Suprapubic skin (tissue), 4 donors: Measurements from ENCODE around the gene HEMGN. TPM values are rescaled to one million over a fixed set of nuclear protein-coding genes. Genes with fewer than 3 reads are reported as not detected.

ENCODE experiments used
- DNase-seq, 2 donors: peaks; one replicate each; pipeline ENCODE4 v3.0.0-alpha.2; 2019; ENCODE audit warnings: low spot score in 2 of 2
- H3K27ac ChIP-seq: fragments of 200-600 bp; sonication (generic); one replicate; pipeline ENCODE4 v1.5.1; 2019
- H3K27me3 ChIP-seq: fragments of 200-600 bp; sonication (generic); one replicate; pipeline ENCODE4 v1.5.1; 2019
- H3K36me3 ChIP-seq: fragments of 200-600 bp; sonication (generic); one replicate; pipeline ENCODE4 v1.5.1; 2019
- H3K4me1 ChIP-seq: fragments of 200-600 bp; sonication (generic); one replicate; pipeline ENCODE4 v1.5.1; 2019
- H3K4me3 ChIP-seq: fragments of 200-600 bp; sonication (generic); one replicate; pipeline ENCODE4 v1.5.1; 2019; ENCODE audit warnings: mild to moderate bottlenecking
- H3K9me3 ChIP-seq: fragments of 200-600 bp; sonication (generic); one replicate; pipeline ENCODE4 v1.5.1; 2019
- EP300 ChIP-seq: sonication (generic); formaldehyde crosslinking; IDR thresholded peaks from one replicate; pipeline ENCODE4 v1.6.1; 2017; ENCODE audit warnings: antibody characterized with exemption
- POLR2A ChIP-seq, 2 donors: fragments of 450-650 bp; IDR thresholded peaks; one replicate each; pipeline ENCODE4 v1.6.1; 2017; ENCODE audit warnings: antibody characterized with exemption in 2 of 2, mild to moderate bottlenecking in 2 of 2, moderate library complexity in 2 of 2
- POLR2AphosphoS5 ChIP-seq, 3 donors: sonication (generic); formaldehyde crosslinking; IDR thresholded peaks; one replicate each; pipeline ENCODE4 v1.6.1; 2017; ENCODE audit warnings: antibody characterized with exemption in 3 of 3
- WGBS: methylation state at CpG from one replicate; pipeline ENCODE4 v1.1.5; 2018; 5-methylcytosine and 5-hydroxymethylcytosine counted together
- total RNA-seq, 4 donors: library from RNA; depleted of rRNA; stranded (reverse); fragments of >200 nt; gene quantifications; one replicate each; pipeline ENCODE4 v1.1.0, GENCODE V29; 2016
- TF ChIP-seq, protein P1 (sequence below), 2 donors: fragments of 200-600 bp in 1 of 2; fragments of 450-650 bp in 1 of 2; sonication (generic) in 1 of 2; IDR thresholded peaks; one replicate each; pipeline ENCODE4 v1.5.1; 2016 to 2019; ENCODE audit warnings: antibody characterized with exemption in 2 of 2, mild to moderate bottlenecking in 1 of 2, moderate library complexity in 1 of 2

HEMGN gene
- total RNA-seq, 4 donors from 2014 or later: not detected

- Histone ChIP-seq H3K36me3 (no peaks in the 10 kb centered on the region), H3K9me3 (no peaks in the 10 kb centered on the region), H3K4me1 (no peaks in the 10 kb centered on the region), H3K27me3 (no peaks in the 10 kb centered on the region), H3K27ac (no peak overlapping the region), H3K4me3 (no peak overlapping the region)
- DNase-seq: no peak
- TF ChIP-seq EP300: no peak
- no peak for TF ChIP-seq POLR2AphosphoS5 (IDR thresholded peaks at IDR 0.05)
Measured at GRCh38 chr9:97943308-97943855, 5.4 kb upstream of the HEMGN start.

GRCh38 chr9:97941323-97941722 lies 3.4 kb upstream of the HEMGN start:
- Histone ChIP-seq H3K4me1 (no peaks in the 10 kb centered on the region), H3K36me3 (no peaks in the 10 kb centered on the region), H3K27me3 (no peaks in the 10 kb centered on the region), H3K9me3 (no peaks in the 10 kb centered on the region), H3K27ac (no peak overlapping the region), H3K4me3 (no peak overlapping the region)
- TF ChIP-seq EP300 (no peak), POLR2AphosphoS5 (IDR thresholded peaks at IDR 0.05) (no peak), POLR2A (IDR thresholded peaks at IDR 0.05) (no peak)
- TF ChIP-seq, protein P1, sequence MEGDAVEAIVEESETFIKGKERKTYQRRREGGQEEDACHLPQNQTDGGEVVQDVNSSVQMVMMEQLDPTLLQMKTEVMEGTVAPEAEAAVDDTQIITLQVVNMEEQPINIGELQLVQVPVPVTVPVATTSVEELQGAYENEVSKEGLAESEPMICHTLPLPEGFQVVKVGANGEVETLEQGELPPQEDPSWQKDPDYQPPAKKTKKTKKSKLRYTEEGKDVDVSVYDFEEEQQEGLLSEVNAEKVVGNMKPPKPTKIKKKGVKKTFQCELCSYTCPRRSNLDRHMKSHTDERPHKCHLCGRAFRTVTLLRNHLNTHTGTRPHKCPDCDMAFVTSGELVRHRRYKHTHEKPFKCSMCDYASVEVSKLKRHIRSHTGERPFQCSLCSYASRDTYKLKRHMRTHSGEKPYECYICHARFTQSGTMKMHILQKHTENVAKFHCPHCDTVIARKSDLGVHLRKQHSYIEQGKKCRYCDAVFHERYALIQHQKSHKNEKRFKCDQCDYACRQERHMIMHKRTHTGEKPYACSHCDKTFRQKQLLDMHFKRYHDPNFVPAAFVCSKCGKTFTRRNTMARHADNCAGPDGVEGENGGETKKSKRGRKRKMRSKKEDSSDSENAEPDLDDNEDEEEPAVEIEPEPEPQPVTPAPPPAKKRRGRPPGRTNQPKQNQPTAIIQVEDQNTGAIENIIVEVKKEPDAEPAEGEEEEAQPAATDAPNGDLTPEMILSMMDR (IDR thresholded peaks at IDR 0.05): no peak
- no peak for DNase-seq
- WGBS: 87% methylated on average over 1 of the region's 1 CpG

GRCh38 chr9:97940741-97941140 lies 2.8 kb upstream of the HEMGN start:
- no peak for TF ChIP-seq POLR2AphosphoS5 (IDR thresholded peaks at IDR 0.05)
- TF ChIP-seq, protein P1 (IDR thresholded peaks at IDR 0.05): no peak
- TF ChIP-seq POLR2A (IDR thresholded peaks at IDR 0.05): no peak
- no peak for TF ChIP-seq EP300
- Histone ChIP-seq H3K4me1 (no peaks in the 10 kb centered on the region), H3K27me3 (peaks cover under 1% of the 10 kb centered on the region), H3K36me3 (no peaks in the 10 kb centered on the region), H3K9me3 (no peaks in the 10 kb centered on the region), H3K27ac (no peak overlapping the region), H3K4me3 (no peak overlapping the region)
- DNase-seq: no peak
- 79% methylated on average over 3 of the region's 3 CpGs for WGBS

DNA sequence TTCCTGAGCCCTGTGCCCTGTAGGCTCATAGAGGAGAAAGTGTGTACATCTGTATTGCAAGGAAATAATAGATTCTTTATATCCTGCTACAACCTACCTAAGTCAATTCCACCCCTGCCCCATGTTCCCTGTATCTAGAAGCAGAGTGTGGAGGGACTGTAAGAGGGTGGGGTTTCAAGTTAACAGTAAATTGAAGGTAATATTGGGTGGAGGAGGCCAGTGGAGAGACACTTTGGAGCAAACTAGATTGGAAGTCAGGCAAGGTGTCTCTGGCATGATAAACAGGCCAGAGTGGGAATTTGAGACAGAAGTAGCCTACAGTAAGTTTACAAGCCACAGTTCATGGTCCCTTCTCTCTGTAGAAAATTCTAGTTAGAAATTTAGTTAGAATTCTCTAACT lies 2.3 kb upstream of the HEMGN start:
- no peak for TF ChIP-seq EP300
- TF ChIP-seq, protein P1 (IDR thresholded peaks at IDR 0.05): no peak
- TF ChIP-seq POLR2AphosphoS5 (IDR thresholded peaks at IDR 0.05): no peak
- no peak for TF ChIP-seq POLR2A (IDR thresholded peaks at IDR 0.05)
- no peaks in the 10 kb centered on the region for H3K9me3 ChIP-seq
- H3K27ac ChIP-seq: no peak overlapping the region
- H3K36me3 ChIP-seq: no peaks in the 10 kb centered on the region
- H3K4me1 ChIP-seq: no peaks in the 10 kb centered on the region
- DNase-seq: no peak
- H3K27me3 ChIP-seq: peaks cover 4% of the 10 kb centered on the region
- no peak overlapping the region for H3K4me3 ChIP-seq

DNA sequence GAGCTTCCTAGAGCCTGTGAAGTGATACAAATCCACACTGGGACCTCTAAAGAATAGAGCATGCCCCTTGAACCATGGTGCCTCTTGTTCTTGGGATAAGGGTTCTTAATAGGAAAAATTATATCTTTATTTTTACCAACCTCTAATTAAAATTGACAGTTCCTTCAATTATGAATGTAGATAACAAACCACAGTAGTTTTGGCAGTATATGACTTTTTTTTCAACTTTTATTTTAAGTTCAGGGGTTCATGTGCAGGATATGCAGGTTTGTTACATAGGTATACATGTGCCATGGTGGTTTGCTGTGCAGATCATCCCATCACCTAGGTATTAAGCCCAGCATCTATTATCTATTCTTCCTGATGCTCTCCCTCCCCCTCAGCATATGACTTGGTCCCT lies 974 bp downstream of the HEMGN start:
- TF ChIP-seq POLR2AphosphoS5 (IDR thresholded peaks at IDR 0.05) (no peak), EP300 (no peak), POLR2A (IDR thresholded peaks at IDR 0.05) (no peak)
- TF ChIP-seq, protein P1 (IDR thresholded peaks at IDR 0.05): no peak
- Histone ChIP-seq H3K9me3 (no peaks in the 10 kb centered on the region), H3K27me3 (peaks cover 6% of the 10 kb centered on the region), H3K27ac (no peak overlapping the region), H3K4me3 (no peak overlapping the region), H3K36me3 (no peaks in the 10 kb centered on the region), H3K4me1 (no peaks in the 10 kb centered on the region)
- no peak for DNase-seq

GRCh38 chr9:97935276-97935675 lies 2.7 kb downstream of the HEMGN start:
- Histone ChIP-seq H3K27ac (no peak overlapping the region), H3K36me3 (no peaks in the 10 kb centered on the region), H3K9me3 (no peaks in the 10 kb centered on the region), H3K27me3 (peaks cover 10% of the 10 kb centered on the region), H3K4me3 (no peak overlapping the region), H3K4me1 (no peaks in the 10 kb centered on the region)
- WGBS: 78% methylated on average over 1 of the region's 1 CpG
- TF ChIP-seq POLR2A (IDR thresholded peaks at IDR 0.05) (no peak), EP300 (no peak), POLR2AphosphoS5 (IDR thresholded peaks at IDR 0.05) (no peak)
- TF ChIP-seq, protein P1 (IDR thresholded peaks at IDR 0.05): no peak
- no peak for DNase-seq
